Activated CD4-positive, alpha-beta memory T cell treated with anti-CD3 and anti-CD28 coated beads, Interleukin-2, amount 10 ng/mL, durations not matched to agents 7 days and 5 days (primary cell): ENCODE results near the gene ARRDC2. TPM values are rescaled to one million over a fixed set of nuclear protein-coding genes. Genes with fewer than 3 reads are reported as not detected.

Experiments used
- CTCF ChIA-PET: fragments of 350-600 bp; sonication (Branson Sonifier 250); formaldehyde crosslinking; loops from one replicate; lab custom pipeline; 2021; ENCODE audit warnings: antibody characterized with exemption, inconsistent platforms; lab: Charles Lee
- POLR2A ChIA-PET: fragments of 350-600 bp; sonication (Branson Sonifier 250); formaldehyde crosslinking; loops from one replicate; lab custom pipeline; 2021; ENCODE audit warnings: antibody characterized with exemption; lab: Charles Lee
- DNase-seq: peaks from one replicate; pipeline ENCODE4 v3.0.0-alpha.2; 2020
- H3K27ac Mint-ChIP-seq: one replicate; pipeline ENCODE4 v1.8.0; 2021; ENCODE audit warnings: mild to moderate bottlenecking, mixed read lengths
- H3K27me3 Mint-ChIP-seq: one replicate; pipeline ENCODE4 v1.8.0; 2021; ENCODE audit warnings: mixed read lengths
- H3K36me3 Mint-ChIP-seq: one replicate; pipeline ENCODE4 v1.8.0; 2021; ENCODE audit warnings: low read depth, mixed read lengths
- H3K4me1 Mint-ChIP-seq: one replicate; pipeline ENCODE4 v1.8.0; 2021; ENCODE audit warnings: mixed read lengths
- H3K4me3 Mint-ChIP-seq: one replicate; pipeline ENCODE4 v1.8.0; 2021; ENCODE audit warnings: mild to moderate bottlenecking, mixed read lengths
- H3K9me3 Mint-ChIP-seq: one replicate; pipeline ENCODE4 v1.8.0; 2021; ENCODE audit warnings: mixed read lengths
- total RNA-seq, 2 experiments: library from RNA; stranded (reverse); gene quantifications; one replicate each; pipeline ENCODE4 v1.2.3, GENCODE V29; 2021

The ARRDC2 gene
- total RNA-seq, 2 experiments from 2014 or later: 60.7 to 62.0 TPM

DNA sequence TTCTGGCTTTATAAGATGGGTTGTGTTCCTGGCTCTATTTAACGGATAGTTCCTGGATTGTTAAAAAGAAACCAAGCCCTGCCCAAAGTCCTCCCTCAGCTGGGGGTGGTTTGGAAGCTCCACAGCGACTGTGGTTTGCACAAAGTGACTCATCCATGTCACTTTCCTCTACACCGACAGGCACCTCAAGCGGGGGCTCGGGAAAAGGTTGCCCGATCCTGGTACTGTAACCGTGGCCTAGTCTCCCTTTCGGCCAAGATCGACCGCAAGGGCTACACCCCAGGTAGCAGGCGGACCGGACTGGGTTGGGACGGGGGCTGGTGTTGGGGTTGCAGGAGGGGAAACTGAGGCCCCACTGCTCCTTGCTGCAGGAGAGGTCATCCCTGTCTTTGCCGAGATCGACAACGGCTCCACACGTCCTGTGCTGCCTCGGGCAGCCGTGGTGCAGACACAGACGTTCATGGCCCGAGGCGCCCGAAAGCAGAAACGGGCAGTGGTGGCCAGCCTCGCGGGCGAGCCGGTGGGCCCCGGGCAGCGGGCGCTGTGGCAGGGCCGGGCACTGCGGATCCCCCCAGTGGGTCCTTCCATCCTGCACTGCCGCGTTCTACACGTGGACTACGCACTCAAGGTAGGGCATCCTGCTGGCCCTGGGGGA, 1.6 kb downstream of the ARRDC2 start:
- H3K27ac Mint-ChIP-seq: no peak overlapping the region
- H3K9me3 Mint-ChIP-seq: no peaks in the 10 kb centered on the region
- H3K27me3 Mint-ChIP-seq: no peaks in the 10 kb centered on the region
- peaks cover 44% of the 10 kb centered on the region for H3K36me3 Mint-ChIP-seq
- H3K4me3 Mint-ChIP-seq: peak overlapping the region; percentile 66
- H3K4me1 Mint-ChIP-seq: peaks cover 49% of the 10 kb centered on the region
- DNase-seq: no peak
- ChIA-PET POLR2A (interaction anchor here (0.8 to 1.4 kb wide), 4 partner anchors 8 to 46 kb away, joined by 3 to 4 read pairs (median 4); no protein-coding TSS in a partner anchor), CTCF (interaction anchor here (1.9 to 4.2 kb wide), 2 partner anchors 35 to 49 kb away, joined by 8 to 51 read pairs; no protein-coding TSS in a partner anchor)

GRCh38 chr19:18010149-18010548, 2.2 kb downstream of the ARRDC2 start:
- Mint-ChIP-seq H3K9me3 (no peaks in the 10 kb centered on the region), H3K27ac (no peak overlapping the region), H3K36me3 (peaks cover 46% of the 10 kb centered on the region), H3K27me3 (no peaks in the 10 kb centered on the region), H3K4me1 (peaks cover 53% of the 10 kb centered on the region), H3K4me3 (no peak overlapping the region)
- no peak for DNase-seq
- ChIA-PET POLR2A (interaction anchor here (0.8 to 1.4 kb wide), 7 partner anchors 9 to 82 kb away, joined by 3 to 4 read pairs (median 3); no protein-coding TSS in a partner anchor), CTCF (interaction anchor here (0.8 to 4.2 kb wide), 3 partner anchors 35 to 48 kb away, joined by 3 to 51 read pairs (median 8); no protein-coding TSS in a partner anchor)

- CTCF ChIA-PET: interaction anchor here (0.6 kb wide), 1 partner anchor 115 kb away, joined by 4 read pairs; no protein-coding TSS in a partner anchor
- H3K27ac Mint-ChIP-seq: peak overlapping the region; percentile 87
- no peaks in the 10 kb centered on the region for H3K9me3 Mint-ChIP-seq
- H3K4me1 Mint-ChIP-seq: peaks cover 51% of the 10 kb centered on the region
- H3K27me3 Mint-ChIP-seq: no peaks in the 10 kb centered on the region
- DNase-seq: no peak
- no peak overlapping the region for H3K4me3 Mint-ChIP-seq
- peaks cover 45% of the 10 kb centered on the region for H3K36me3 Mint-ChIP-seq
- POLR2A ChIA-PET: interaction anchor here (0.5 to 1.0 kb wide), 3 partner anchors 8 to 608 kb away, joined by 3 to 4 read pairs (median 3); partner anchors contain the start of gene BST2
These were observed 5.5 kb downstream of the ARRDC2 start for GRCh38 chr19:18013210-18014111.

- H3K9me3 Mint-ChIP-seq: no peaks in the 10 kb centered on the region
- peaks cover 38% of the 10 kb centered on the region for H3K36me3 Mint-ChIP-seq
- DNase-seq: no peak
- POLR2A ChIA-PET: interaction anchor here (0.5 to 0.8 kb wide), 2 partner anchors 12 to 609 kb away, joined by 3 read pairs; partner anchors contain the start of gene BST2
- CTCF ChIA-PET: interaction anchor here (0.6 to 1.9 kb wide), 2 partner anchors 31 to 116 kb away, joined by 4 to 5 read pairs; no protein-coding TSS in a partner anchor
- H3K27me3 Mint-ChIP-seq: no peaks in the 10 kb centered on the region
- no peak overlapping the region for H3K4me3 Mint-ChIP-seq
- peak overlapping the region; percentile 87 for H3K27ac Mint-ChIP-seq
- peaks cover 43% of the 10 kb centered on the region for H3K4me1 Mint-ChIP-seq
These were observed 6.2 kb downstream of the ARRDC2 start for GRCh38 chr19:18014197-18014596.

GRCh38 chr19:18016209-18016910, 8.4 kb downstream of the ARRDC2 start:
- CTCF ChIA-PET: interaction anchor here (1.9 kb wide), 1 partner anchor 28 kb away, joined by 5 read pairs; no protein-coding TSS in a partner anchor
- Mint-ChIP-seq H3K4me1 (peaks cover 51% of the 10 kb centered on the region), H3K27ac (no peak overlapping the region), H3K4me3 (no peak overlapping the region), H3K36me3 (peaks cover 29% of the 10 kb centered on the region), H3K27me3 (no peaks in the 10 kb centered on the region), H3K9me3 (no peaks in the 10 kb centered on the region)
- no peak for DNase-seq
- POLR2A ChIA-PET: interaction anchor here (0.9 to 2.0 kb wide), 4 partner anchors 8 to 157 kb away, joined by 3 to 8 read pairs (median 3); partner anchors contain the start of genes ARRDC2 and RPL18A

DNA sequence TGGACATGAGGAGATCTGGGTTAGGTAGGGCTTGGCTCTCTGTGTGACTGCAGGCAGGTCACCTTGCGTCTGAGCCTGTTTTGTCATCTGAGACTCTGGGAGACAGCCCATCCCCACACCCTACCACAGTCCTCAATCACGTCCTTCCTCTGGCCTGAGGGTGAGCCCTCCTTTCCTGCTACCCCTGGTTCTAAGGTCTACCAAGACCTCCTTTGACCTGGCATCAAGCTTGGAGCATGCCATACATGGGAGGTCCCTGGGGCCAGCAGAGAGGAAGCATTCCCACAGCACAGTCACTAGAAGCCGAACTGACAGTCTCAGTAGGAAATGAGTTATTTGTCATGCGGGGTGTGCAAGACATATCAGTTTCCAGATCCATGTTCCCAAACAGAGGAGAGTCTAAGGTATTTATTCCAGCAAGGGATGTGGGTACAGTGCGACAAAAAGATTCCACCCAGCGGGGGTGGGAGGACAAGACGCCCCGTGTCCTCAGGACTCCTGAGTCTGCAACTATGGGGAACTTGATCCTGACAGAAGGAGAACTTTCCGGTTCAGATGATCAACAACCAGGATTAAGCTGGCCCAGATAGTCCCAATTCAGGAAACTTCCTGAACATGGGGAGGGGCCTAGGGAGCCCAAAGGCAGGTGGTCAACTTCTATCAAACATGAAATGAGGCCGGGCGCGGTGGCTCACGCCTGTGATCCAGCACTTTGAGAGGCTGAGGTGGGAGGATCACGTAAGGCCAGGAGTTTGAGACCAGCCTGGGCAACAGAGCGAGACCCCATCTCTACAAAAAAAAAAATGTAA, 9.5 kb downstream of the ARRDC2 start:
- no peak for DNase-seq
- peaks cover 3% of the 10 kb centered on the region for H3K9me3 Mint-ChIP-seq
- H3K4me3 Mint-ChIP-seq: no peak overlapping the region
- H3K27ac Mint-ChIP-seq: no peak overlapping the region
- H3K27me3 Mint-ChIP-seq: no peaks in the 10 kb centered on the region
- peaks cover 61% of the 10 kb centered on the region for H3K4me1 Mint-ChIP-seq
- H3K36me3 Mint-ChIP-seq: peaks cover 32% of the 10 kb centered on the region
- CTCF ChIA-PET: interaction anchor here (2.1 kb wide), 1 partner anchor 10 kb away, joined by 5 read pairs; the partner anchor contains the start of gene ARRDC2
- POLR2A ChIA-PET: interaction anchor here (1.2 to 2.0 kb wide), 2 partner anchors 9 to 28 kb away, joined by 3 to 8 read pairs; partner anchors contain the start of gene ARRDC2

- POLR2A ChIA-PET: interaction anchor here (0.7 to 1.1 kb wide), 2 partner anchors 10 to 24 kb away, joined by 3 to 5 read pairs; no protein-coding TSS in a partner anchor
- no peak for DNase-seq
- Mint-ChIP-seq H3K27me3 (no peaks in the 10 kb centered on the region), H3K4me1 (peaks cover 53% of the 10 kb centered on the region), H3K4me3 (no peak overlapping the region), H3K27ac (peak overlapping the region; percentile 81), H3K9me3 (peaks cover 3% of the 10 kb centered on the region), H3K36me3 (peaks cover 7% of the 10 kb centered on the region)
- CTCF ChIA-PET: no interaction called here
These were observed 12.5 kb downstream of the ARRDC2 start for GRCh38 chr19:18020212-18021085.

DNA sequence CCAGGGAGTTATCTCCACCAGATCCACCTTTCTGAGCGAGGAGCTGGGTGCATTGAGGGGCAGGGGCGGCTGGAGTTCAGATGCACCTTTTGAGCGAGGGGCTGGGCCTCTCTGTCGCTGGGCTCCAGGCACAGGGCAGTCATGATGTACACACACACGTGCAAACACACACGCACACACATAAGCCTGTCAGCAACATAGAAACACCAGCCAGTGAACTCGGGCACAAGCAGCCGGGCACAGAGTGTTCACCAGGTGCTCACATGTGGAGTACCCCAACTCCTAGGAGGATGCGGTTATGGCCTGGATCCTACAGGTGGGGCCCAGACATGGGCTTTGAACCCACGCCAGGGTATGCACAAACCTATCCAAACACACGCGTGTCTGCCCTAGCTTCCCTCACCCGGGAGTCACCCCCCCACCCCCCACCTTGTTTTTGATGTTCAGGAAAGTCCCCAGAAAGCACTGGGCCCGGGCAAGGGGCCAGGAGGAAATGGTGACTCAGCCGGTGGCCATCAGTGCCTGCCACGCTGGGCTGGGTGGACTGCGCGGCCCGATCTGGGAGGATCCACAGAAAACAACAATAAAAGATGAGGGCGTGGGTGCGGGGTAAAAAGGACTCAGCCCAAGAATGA, 13.3 kb downstream of the ARRDC2 start:
- POLR2A ChIA-PET: interaction anchor here (0.7 to 2.8 kb wide), 4 partner anchors 8 to 24 kb away, joined by 3 to 11 read pairs (median 4); partner anchors contain the start of gene ARRDC2
- Mint-ChIP-seq H3K4me3 (peak overlapping the region; percentile 79), H3K9me3 (peaks cover 3% of the 10 kb centered on the region), H3K27me3 (no peaks in the 10 kb centered on the region), H3K36me3 (peaks cover 3% of the 10 kb centered on the region), H3K4me1 (peaks cover 50% of the 10 kb centered on the region), H3K27ac (peak overlapping the region; percentile 81)
- DNase-seq: peak; percentile 58
- CTCF ChIA-PET: no interaction called here

DNA sequence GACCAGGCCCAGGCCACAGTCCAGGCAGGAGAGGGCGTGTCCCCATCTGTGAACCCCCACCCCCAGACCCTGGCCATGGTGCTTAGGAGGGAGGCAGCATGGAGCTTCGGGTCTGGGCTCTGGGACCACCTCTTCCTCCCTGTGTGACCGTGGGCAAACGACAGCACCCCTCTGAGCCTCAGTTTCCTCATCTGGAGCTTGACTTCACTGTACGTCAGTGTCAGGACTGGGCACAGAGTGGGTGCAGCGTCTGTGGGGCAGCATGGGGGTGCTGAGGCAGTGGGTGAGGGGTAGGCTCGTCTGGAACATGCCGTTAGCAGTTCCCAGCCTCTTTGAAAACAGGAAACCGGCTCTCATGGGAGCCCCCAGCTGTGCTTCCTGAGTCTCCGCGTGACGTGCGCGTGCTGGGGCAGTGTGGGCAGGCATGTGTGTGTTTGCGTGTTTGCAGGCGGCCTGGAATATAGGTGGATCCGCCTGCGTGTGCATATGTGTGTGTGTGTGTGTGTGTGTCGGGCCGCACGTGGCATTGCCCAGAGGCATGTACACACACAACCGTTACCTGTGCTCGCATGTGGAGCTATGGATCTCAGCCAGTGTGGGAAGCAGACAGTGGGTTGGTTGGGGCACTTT, 15.8 kb downstream of the ARRDC2 start:
- H3K4me1 Mint-ChIP-seq: peaks cover 43% of the 10 kb centered on the region
- POLR2A ChIA-PET: interaction anchor here (0.6 to 2.8 kb wide), 7 partner anchors 8 to 226 kb away, joined by 3 to 11 read pairs (median 4); partner anchors contain the start of gene ARRDC2

GRCh38 chr19:18027151-18027550, 19.2 kb downstream of the ARRDC2 start:
- no peak for DNase-seq
- H3K4me3 Mint-ChIP-seq: no peak overlapping the region
- no peak overlapping the region for H3K27ac Mint-ChIP-seq
- H3K9me3 Mint-ChIP-seq: peaks cover 3% of the 10 kb centered on the region
- H3K36me3 Mint-ChIP-seq: peaks cover 3% of the 10 kb centered on the region
- CTCF ChIA-PET: interaction anchor here (1.0 kb wide), 1 partner anchor 30 kb away, joined by 3 read pairs; no protein-coding TSS in a partner anchor
- no peaks in the 10 kb centered on the region for H3K27me3 Mint-ChIP-seq
- peaks cover 22% of the 10 kb centered on the region for H3K4me1 Mint-ChIP-seq
- POLR2A ChIA-PET: no interaction called here

More for the DNA sequence above, 15.8 kb downstream of the ARRDC2 start:
- peak overlapping the region; percentile 69 for H3K27ac Mint-ChIP-seq
- H3K9me3 Mint-ChIP-seq: peaks cover 3% of the 10 kb centered on the region
- peaks cover 3% of the 10 kb centered on the region for H3K36me3 Mint-ChIP-seq
- H3K27me3 Mint-ChIP-seq: no peaks in the 10 kb centered on the region
- DNase-seq: peak; percentile 50
- CTCF ChIA-PET: interaction anchor here (0.5 to 0.9 kb wide), 6 partner anchors 21 to 525 kb away, joined by 3 to 5 read pairs (median 3); no protein-coding TSS in a partner anchor
- H3K4me3 Mint-ChIP-seq: no peak overlapping the region
